Psoas muscle (tissue), 8 donors: ENCODE data around the gene FGD2. TPM values are rescaled to one million over a fixed set of nuclear protein-coding genes. Genes with fewer than 3 reads are reported as not detected.

ENCODE experiments used
- ATAC-seq, 4 donors: fragments of 200-7000 bp; cut with Tn5 transposase; one replicate each; pipeline ENCODE4 v1.9.1; 2020; ENCODE audit warnings: moderate library complexity in 3 of 4, mild to moderate bottlenecking in 2 of 4
- DNase-seq, 2 donors: peaks; one replicate each; pipeline ENCODE4 v3.0.0-alpha.2; 2020
- H3K27ac ChIP-seq: fragments of 200-600 bp; one replicate; pipeline ENCODE4 v1.8.0; 2022
- H3K27me3 ChIP-seq, 3 donors: fragments of 200-600 bp in 1 of 3; one replicate each; pipeline versions ENCODE4 v1.6.1 to v1.8.0; 2013 to 2022; ENCODE audit warnings: low read length in 2 of 3, mild to moderate bottlenecking in 2 of 3, moderate library complexity in 1 of 3; ENCODE audit not compliant: insufficient read depth in 3 of 3
- H3K36me3 ChIP-seq, 2 donors: fragments of 200-600 bp in 1 of 2; one replicate each; pipeline versions ENCODE4 v1.6.1 to v1.8.0; 2013 to 2022; ENCODE audit warnings: low read depth in 1 of 2, mild to moderate bottlenecking in 1 of 2, moderate library complexity in 1 of 2; ENCODE audit not compliant: insufficient read depth in 1 of 2
- H3K4me1 ChIP-seq: fragments of 200-600 bp; one replicate; pipeline ENCODE4 v1.8.0; 2022
- H3K4me3 ChIP-seq: fragments of 200-600 bp; one replicate; pipeline ENCODE4 v1.8.0; 2022; ENCODE audit warnings: mild to moderate bottlenecking
- H3K9me3 ChIP-seq: fragments of 200-600 bp; one replicate; pipeline ENCODE4 v1.8.0; 2022
- CTCF ChIP-seq: fragments of 200-600 bp; IDR thresholded peaks from one replicate; pipeline ENCODE4 v1.8.0; 2022; ENCODE audit warnings: antibody characterized with exemption
- WGBS, 3 donors: extraction: QIAGEN DNeasy Blood & Tissue Kit; methylation state at CpG; one replicate each; pipeline versions ENCODE4 v1.1.6 to v1.1.7; 2013; 5-methylcytosine and 5-hydroxymethylcytosine counted together
- intact Hi-C, 2 donors: fragments of 100-400 bp; cut with DNase I; formaldehyde crosslinking; loops; one replicate each; pipeline versions ENCODE4 v1.11.0 to v1.14.2; 2022
- polyA plus RNA-seq, 3 donors: library from polyadenylated mRNA; stranded (reverse); fragments of 200-250 nt; gene quantifications; one replicate each; pipeline ENCODE4 v1.2.3, GENCODE V29; 2013
- total RNA-seq, 4 donors: library from RNA; stranded (reverse); fragmentation: NEBNext Ultra II Directional in 2 of 4; extraction: Animal tissue kit (Norgen Biotek cat#: 25700) in 2 of 4; gene quantifications; one replicate each; pipeline versions ENCODE4 v1.2.1 to v1.2.4, GENCODE V29; 2021 to 2023
- donor health status: healthy with polysubstance abuse.
- donor health status: DM: no; HTN: no; CAD: no; lungs with moderate emphysema.
- donor health status: Bipolar disorder and iron deficiency.
- donor health status: healthy.
- donor health status: DM: yes; HTN: yes; CAD: no.
- donor health status: DM: no; HTN: no; CAD: no.
- donor health status: DM: no; HTN: no; CAD: no.
- donor health status: DM: yes; HTN: yes; CAD: no.

FGD2 gene
- total and polyA plus RNA-seq, 7 donors, result 0.75 to 4.2 (median 1.7) TPM

- ATAC-seq (no peak), DNase-seq (no peak)
- no peaks in the 10 kb centered on the region for H3K4me1 ChIP-seq
- intact Hi-C loops, result no loop called here
- H3K36me3 ChIP-seq, result peaks cover 14 to 70% of the 10 kb centered on the region in 2 donors
- no peak for TF ChIP-seq CTCF
- no peaks in the 10 kb centered on the region for H3K9me3 ChIP-seq
- no peak overlapping the region for H3K27ac ChIP-seq
- 76 to 87% (median 77%) methylated on average over 4 of the region's 4 CpGs for WGBS, 3 donors
- H3K4me3 ChIP-seq, result no peak overlapping the region
- no peaks in the 10 kb centered on the region for H3K27me3 ChIP-seq
These were observed 37.7 kb upstream of the FGD2 start for GRCh38 chr6:36967757-36968156.

GRCh38 chr6:36968266-36968977 lies 37.0 kb upstream of the FGD2 start:
- Histone ChIP-seq H3K36me3 (peaks cover 14 to 77% of the 10 kb centered on the region in 2 donors), H3K4me3 (no peak overlapping the region), H3K9me3 (no peaks in the 10 kb centered on the region), H3K4me1 (no peaks in the 10 kb centered on the region), H3K27ac (no peak overlapping the region), H3K27me3 (no peaks in the 10 kb centered on the region)
- DNase-seq (peak; percentile 60 to 78), ATAC-seq (peak in 2 of 4 donors; percentile 31 to 40)
- TF ChIP-seq CTCF, result no peak
- intact Hi-C loops, result no loop called here
- WGBS, 3 donors, result 81 to 88% (median 84%) methylated on average over 16 of the region's 16 CpGs

GRCh38 chr6:36969240-36969691 lies 36.2 kb upstream of the FGD2 start:
- H3K4me3 ChIP-seq, result no peak overlapping the region
- no peak for TF ChIP-seq CTCF
- 63 to 76% (median 67%) methylated on average over 14 of the region's 14 CpGs for WGBS, 3 donors
- no peak for DNase-seq
- no peaks in the 10 kb centered on the region for H3K9me3 ChIP-seq
- intact Hi-C loops, result no loop called here
- H3K27ac ChIP-seq, result no peak overlapping the region
- no peaks in the 10 kb centered on the region for H3K4me1 ChIP-seq
- peak in 2 of 4 donors; percentile 46 to 58 for ATAC-seq
- H3K36me3 ChIP-seq, result peaks cover 14 to 85% of the 10 kb centered on the region in 2 donors
- no peaks in the 10 kb centered on the region for H3K27me3 ChIP-seq

- no peak for TF ChIP-seq CTCF
- Histone ChIP-seq H3K27ac (no peak overlapping the region), H3K4me1 (no peaks in the 10 kb centered on the region), H3K36me3 (peaks cover 16 to 95% of the 10 kb centered on the region in 2 donors), H3K27me3 (no peaks in the 10 kb centered on the region), H3K9me3 (no peaks in the 10 kb centered on the region), H3K4me3 (no peak overlapping the region)
- DNase-seq (no peak), ATAC-seq (peak in 1 of 4 donors; percentile 6)
- intact Hi-C loops, result no loop called here
- 86 to 91% (median 88%) methylated on average over 17 of the region's 17 CpGs for WGBS, 3 donors
These were observed 35.2 kb upstream of the FGD2 start for GRCh38 chr6:36969988-36970891.
